ENCODE data around the gene PCA3.

Gene PCA3

GRCh38 chr9:76827296-76828080 is 63.2 kb downstream of the PCA3 start:
- DNase-seq (ENCODE audit: low read depth), result no peak

GRCh38 chr9:76828447-76828846 is 64.2 kb downstream of the PCA3 start:
- no peak for DNase-seq (ENCODE audit: low read depth)

- peak; percentile 48 for DNase-seq (ENCODE audit: low read depth)
Measured at GRCh38 chr9:76835571-76836283, 71.5 kb downstream of the PCA3 start.

All from ELR (cell line).